Raji (cell line): Measurements from ENCODE around the gene CCDC15.

Source experiments
- POLR2A ChIP-seq: IDR thresholded peaks from 2 replicates; pipeline ENCODE4 v1.6.1; 2011; ENCODE audit warnings: low read depth, low read length, control low read depth; ENCODE audit not compliant: insufficient read depth

Gene CCDC15

GRCh38 chr11:124970925-124971324 lies 16.9 kb downstream of the CCDC15 start:
- TF ChIP-seq POLR2A: no peak

DNA sequence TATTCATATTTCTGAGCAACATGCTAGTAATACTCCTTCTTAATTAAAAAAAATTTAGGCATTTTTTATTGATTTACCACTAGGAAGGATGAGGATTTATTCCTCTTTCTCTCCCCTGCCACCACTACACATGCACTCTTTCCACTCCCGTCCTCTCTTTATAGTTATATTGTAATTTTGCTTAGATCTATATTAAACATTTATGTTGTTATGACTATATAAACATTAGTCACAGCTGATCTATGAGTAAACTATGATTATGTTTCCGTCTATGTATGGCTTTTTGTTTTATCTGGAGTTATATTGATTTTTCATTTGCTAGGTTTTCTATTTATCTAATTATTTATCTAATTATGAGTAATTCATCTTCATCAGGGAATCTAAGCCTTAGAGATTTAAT lies 17.8 kb downstream of the CCDC15 start:
- no peak for TF ChIP-seq POLR2A

DNA sequence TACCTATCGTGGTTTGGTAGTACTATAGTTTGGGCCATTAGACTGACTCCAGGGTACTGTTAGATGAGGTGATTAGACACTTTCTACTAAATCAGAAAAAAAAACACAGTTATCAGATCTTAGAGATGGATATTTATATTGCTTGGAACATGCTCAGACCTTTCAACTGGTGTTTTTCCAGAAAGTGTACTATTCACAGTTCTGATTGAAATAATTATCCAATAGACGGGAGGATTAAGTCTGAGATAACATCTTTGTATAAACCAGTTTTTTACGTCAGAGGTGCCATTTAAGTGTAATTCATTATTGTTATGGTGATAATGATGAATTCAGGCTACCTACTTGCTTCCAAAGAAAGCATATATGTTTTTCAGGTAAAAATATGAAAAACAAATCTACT lies 22.5 kb downstream of the CCDC15 start:
- TF ChIP-seq POLR2A: no peak

GRCh38 chr11:124977006-124977405 lies 23.0 kb downstream of the CCDC15 start:
- no peak for TF ChIP-seq POLR2A

DNA sequence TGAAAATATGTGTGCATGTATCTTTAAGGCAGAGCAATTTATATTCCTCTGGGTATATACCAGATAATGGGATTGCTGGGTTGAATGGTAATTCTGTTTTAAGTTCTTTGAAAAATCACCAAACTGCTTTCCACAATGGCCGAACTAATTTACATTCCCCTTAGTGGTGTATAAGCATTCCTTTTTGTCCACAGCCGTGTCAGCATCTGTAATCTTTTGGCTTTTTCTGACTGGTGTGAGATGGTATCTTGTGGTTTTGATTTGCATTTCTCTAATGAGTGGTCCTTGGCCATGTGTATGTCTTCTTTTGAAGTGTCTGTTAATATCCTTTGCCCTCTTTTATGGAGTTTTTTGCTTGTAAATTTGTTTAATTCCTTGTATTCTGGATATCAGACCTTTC lies 24.3 kb downstream of the CCDC15 start:
- no peak for TF ChIP-seq POLR2A

GRCh38 chr11:124982043-124982442 lies 28.0 kb downstream of the CCDC15 start:
- TF ChIP-seq POLR2A: no peak

DNA sequence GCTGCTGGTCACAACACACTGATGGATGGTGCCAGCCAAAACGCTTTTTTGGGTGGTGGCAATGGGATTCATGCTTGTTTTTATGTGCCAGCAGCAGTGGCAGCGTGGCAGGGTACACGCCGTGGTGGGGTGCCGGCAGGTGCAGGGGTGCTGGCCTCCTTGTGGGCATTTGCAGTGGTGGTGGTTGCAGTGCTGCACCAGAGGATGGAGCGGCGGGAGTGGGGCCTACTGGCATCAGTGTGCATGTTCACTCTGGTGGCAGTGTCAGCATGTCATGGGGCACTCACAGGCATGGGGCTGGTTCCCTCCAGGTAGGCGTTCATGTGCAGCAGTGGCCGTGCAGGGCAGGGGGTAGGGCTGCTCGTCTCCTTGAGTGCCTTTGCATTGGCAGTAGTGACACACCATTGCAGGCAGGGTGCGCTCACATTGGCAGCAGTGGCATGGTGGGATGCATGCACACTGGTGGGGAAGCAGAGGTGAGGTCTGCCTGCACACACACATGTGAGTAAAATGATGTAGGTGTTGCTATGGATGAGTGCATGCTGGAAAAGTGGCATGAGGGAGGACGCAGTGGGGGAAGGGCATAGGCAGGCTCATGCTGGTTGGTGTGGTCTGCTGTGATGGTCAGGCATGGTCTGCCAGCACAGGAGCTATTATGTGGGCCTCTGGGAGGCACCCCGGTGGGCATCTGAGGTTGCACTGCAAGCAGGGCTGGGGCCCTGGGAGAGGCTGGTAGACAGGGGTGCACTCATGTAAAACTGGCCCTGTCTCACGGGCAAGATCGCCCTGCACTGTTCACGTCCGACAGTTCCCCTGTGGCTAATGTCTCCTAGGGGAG lies 29.9 kb downstream of the CCDC15 start:
- no peak for TF ChIP-seq POLR2A

DNA sequence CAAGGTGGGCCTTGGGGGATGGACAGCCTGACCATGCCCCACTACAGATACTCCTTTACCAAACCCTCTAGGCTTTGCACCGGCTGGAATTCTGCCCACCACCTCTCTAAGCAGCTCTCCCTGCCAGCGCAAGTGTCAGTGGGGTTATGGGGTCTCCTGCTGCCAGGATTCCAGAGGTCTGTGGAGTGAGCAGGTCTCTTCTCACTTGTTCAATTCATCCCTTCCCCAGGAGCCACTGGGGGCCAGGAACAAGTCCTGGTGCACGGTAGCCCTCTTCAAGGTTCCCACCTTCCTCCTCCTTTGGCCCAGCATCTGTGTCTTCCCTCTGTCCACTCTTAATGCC lies 30.5 kb downstream of the CCDC15 start:
- TF ChIP-seq POLR2A: no peak

GRCh38 chr11:124987096-124987495 lies 33.1 kb downstream of the CCDC15 start:
- no peak for TF ChIP-seq POLR2A

GRCh38 chr11:124988063-124988462 lies 34.1 kb downstream of the CCDC15 start:
- TF ChIP-seq POLR2A: no peak

DNA sequence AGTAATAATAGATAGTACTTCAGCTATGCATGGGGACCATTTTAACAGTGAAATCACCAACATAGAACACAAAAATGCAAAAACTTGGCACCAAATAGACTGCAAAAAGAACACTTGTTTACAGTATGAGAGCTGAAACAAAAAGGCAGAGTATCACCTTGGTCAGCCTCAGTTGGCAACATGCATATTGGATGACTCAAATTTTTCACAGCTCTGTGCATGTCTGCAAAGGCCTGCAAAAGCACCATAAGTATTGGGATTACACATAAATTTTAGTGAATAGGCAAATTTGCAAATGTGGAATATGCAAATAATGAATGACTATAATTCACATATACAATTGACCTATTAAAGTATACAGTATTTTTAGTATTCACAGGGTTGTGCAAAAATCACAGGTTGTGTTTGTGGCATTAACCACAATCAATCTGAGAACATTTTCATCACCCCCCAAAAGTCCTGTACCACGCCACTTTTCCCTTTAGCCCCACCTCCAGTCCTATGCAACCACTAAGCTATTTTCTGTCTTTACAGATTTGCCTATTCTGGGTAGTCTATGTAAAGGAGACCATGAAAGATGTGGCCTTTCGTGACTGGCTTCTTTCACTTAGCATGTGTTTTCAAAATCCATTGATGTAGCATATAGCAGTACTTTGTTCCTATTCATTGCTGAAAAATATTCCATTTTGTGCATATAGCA lies 47.2 kb downstream of the CCDC15 start:
- TF ChIP-seq POLR2A: no peak

DNA sequence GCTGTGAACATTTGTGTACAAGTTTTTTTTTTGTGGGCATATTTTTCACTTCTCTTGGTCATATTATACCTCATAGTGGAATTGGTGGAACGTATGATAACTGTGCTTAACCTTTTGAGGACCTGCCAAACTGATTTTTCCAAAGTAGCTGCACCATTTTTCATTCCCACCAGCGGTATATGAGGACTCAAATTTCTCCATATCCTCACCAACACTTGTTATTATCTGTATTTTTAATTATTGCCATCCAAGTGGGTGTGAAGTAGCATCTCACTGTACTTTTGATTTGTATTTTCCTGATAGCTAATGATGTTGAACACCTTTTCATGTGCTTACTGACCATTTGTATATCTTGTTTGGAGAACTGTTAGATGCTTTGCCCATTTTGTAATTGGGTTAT lies 47.8 kb downstream of the CCDC15 start:
- no peak for TF ChIP-seq POLR2A

DNA sequence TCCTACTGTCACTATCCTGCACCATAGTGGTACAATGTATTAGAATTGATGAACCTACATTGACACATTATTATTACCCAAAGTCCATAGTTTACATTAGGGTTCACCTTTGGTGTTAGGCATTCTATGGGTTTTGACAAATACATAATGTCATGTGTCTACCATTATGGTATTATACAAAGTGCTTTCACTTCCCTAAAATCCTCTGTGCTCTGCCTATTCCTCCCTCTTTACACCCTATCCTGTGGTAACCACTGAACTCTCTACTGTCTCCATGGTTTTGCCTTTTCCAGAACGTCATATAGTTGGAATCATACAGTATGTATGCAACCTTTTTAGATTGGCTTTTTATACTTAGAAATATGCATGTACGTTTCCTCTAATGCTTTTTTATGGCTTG lies 51.5 kb downstream of the CCDC15 start:
- TF ChIP-seq POLR2A: no peak

DNA sequence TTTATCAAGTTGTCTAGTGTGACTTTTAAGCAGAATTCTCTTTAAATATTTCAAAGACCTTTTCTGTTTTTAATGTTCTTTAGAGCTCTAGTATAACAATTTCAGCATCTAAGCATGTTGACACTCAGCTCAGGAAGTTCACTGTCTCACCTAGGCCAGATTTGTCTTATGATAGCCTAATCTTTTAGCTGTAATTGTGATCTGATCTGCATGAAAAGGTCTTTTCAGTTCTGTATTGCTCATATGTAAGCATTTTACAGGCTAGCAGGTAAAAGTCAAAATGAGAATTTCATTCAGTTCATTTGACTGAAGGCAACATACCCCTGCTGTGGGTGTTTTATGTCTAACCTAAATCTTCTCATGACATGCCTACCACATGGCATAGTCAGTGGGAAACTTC lies 62.4 kb downstream of the CCDC15 start:
- no peak for TF ChIP-seq POLR2A

DNA sequence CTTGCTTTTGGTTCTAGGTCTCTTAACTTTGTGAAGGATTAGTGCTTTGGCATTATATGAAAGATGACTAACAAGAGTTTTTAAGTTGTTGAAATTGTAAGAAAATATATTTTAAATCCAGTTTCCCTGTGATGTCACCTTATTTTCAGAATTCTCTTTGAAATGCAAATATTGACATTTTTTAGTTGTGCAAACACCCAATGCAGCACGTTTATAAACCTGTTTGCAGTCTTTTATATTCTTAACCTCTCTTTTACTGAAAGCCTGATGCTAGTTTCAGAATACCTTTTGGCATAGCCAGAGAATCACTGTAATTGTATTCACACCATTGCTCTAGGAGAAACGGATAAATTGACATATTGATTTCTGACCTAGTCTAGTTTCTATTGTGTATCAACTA lies 66.3 kb downstream of the CCDC15 start:
- TF ChIP-seq POLR2A: no peak

DNA sequence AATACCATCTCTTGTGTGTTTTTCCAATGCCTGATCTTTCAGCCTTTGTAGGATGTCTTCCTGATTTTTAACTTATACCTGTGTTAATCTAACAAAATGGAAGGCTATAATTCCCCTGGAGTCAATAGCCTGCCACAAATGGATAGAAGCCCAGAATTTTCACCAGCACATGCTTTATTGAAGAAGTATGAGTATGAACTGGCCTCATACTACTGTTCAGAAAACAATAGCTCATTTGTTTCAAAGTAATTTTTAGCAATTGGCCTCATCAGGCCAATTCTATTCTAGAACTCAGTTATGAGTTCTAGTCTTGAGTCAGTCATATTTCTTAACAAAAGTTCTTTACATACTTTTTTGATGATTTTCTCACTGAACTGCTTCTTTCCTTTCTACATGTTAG lies 68.5 kb downstream of the CCDC15 start:
- no peak for TF ChIP-seq POLR2A
